Panc1 (cell line): Measurements from ENCODE around the gene ZNF44. TPM values are rescaled to one million over a fixed set of nuclear protein-coding genes. Genes with fewer than 3 reads are reported as not detected.

Source experiments
- ATAC-seq: fragments of 200-7000 bp; cut with Tn5 transposase; 2 replicates; pipeline ENCODE4 v1.9.1; 2020; ENCODE audit warnings: mild to moderate bottlenecking, moderate library complexity
- BruUV-seq: library from RNA; stranded (reverse); fragments of 400-500 nt; replicated peaks from 2 replicates; lab custom pipeline; 2021; lab: Mats Ljungman, UMichigan
- CTCF ChIA-PET: fragments of 300-600 bp; sonication (Branson Sonifier 250); formaldehyde crosslinking; loops from one replicate; lab custom pipeline; 2022; ENCODE audit warnings: antibody characterized with exemption; lab: Charles Lee
- POLR2A ChIA-PET: fragments of 300-600 bp; sonication (Branson Sonifier 250); formaldehyde crosslinking; loops from one replicate; lab custom pipeline; 2022; ENCODE audit warnings: antibody characterized with exemption; lab: Charles Lee
- DNase-seq: peaks from one replicate; pipeline ENCODE4 v3.0.0-alpha.2; 2010; ENCODE audit warnings: low read depth, low spot score
- H3K27ac ChIP-seq: 2 replicates; pipeline ENCODE4 v1.5.1; 2011; ENCODE audit warnings: mild to moderate bottlenecking, low read length, inconsistent platforms
- H3K27me3 ChIP-seq: fragments of 200-500 bp; sonication (Bioruptor generic); 2 replicates; pipeline ENCODE4 v1.6.0; 2014; ENCODE audit warnings: low read length, inconsistent platforms; ENCODE audit not compliant: control insufficient read depth, insufficient read depth
- H3K36me3 ChIP-seq: fragments of 200-500 bp; sonication (Bioruptor generic); 2 replicates; pipeline ENCODE4 v1.5.1; 2014; ENCODE audit warnings: inconsistent platforms, mild to moderate bottlenecking, low read length, moderate library complexity; ENCODE audit not compliant: control insufficient read depth, insufficient read depth
- H3K4me1 ChIP-seq: 2 replicates; pipeline ENCODE4 v1.5.1; 2011; ENCODE audit warnings: inconsistent platforms, mild to moderate bottlenecking, low read length, moderate library complexity; ENCODE audit not compliant: control insufficient read depth, insufficient read depth
- H3K4me3 ChIP-seq, 2 experiments: 2 replicates each; pipeline ENCODE4 v1.5.1; 2011 to 2012; ENCODE audit warnings: low read depth in 2 of 2, low read length in 2 of 2, mild to moderate bottlenecking in 2 of 2, inconsistent platforms in 1 of 2, moderate library complexity in 1 of 2
- H3K9me3 ChIP-seq: fragments of 200-500 bp; sonication (Bioruptor generic); 2 replicates; pipeline ENCODE4 v1.5.1; 2014; ENCODE audit warnings: low read depth, mild to moderate bottlenecking, inconsistent platforms, low read length, moderate library complexity; ENCODE audit not compliant: control insufficient read depth, insufficient read depth
- SIN3A ChIP-seq: IDR thresholded peaks from 2 replicates; pipeline ENCODE4 v1.6.1; 2012; ENCODE audit warnings: low read depth, mild to moderate bottlenecking, low read length, moderate library complexity, borderline replicate concordance; ENCODE audit not compliant: insufficient read depth
- TCF7L2 ChIP-seq: IDR thresholded peaks from 2 replicates; pipeline ENCODE4 v1.6.1; 2011; ENCODE audit warnings: mild to moderate bottlenecking, low read depth, low read length, inconsistent platforms
- in situ Hi-C: cut with HindIII; loops from 2 replicates; pipeline ENCODE4 v1.10.0; 2016; ENCODE audit warnings: low sequenced_read_pairs, low pct_unique_long_range_greater_than_20kb
- intact Hi-C: fragments of 100-400 bp; cut with micrococcal nuclease; formaldehyde crosslinking; loops from one replicate; pipeline ENCODE4 v1.10.0; 2022; ENCODE audit not compliant: unreplicated experiment
- total RNA-seq: library from RNA; stranded (reverse); gene quantifications from one replicate; pipeline ENCODE4 v1.2.1, GENCODE V29; 2021; ENCODE audit not compliant: unreplicated experiment
- TF ChIP-seq, protein P1 (sequence below): fragments of 450-650 bp; IDR thresholded peaks from 2 replicates; pipeline ENCODE4 v1.5.1; 2017; ENCODE audit warnings: mild to moderate bottlenecking
- TF ChIP-seq, protein P2 (sequence below), 2 experiments: IDR thresholded peaks; 2 replicates each; pipeline ENCODE4 v1.6.1; 2011 to 2012; ENCODE audit warnings: low read depth in 2 of 2, control low read depth in 1 of 2, low read length in 1 of 2, mild to moderate bottlenecking in 1 of 2, moderate library complexity in 1 of 2; ENCODE audit not compliant: insufficient read depth in 1 of 2

The ZNF44 gene
- total RNA-seq, 1 experiment from 2014 or later: 5.0 TPM

DNA sequence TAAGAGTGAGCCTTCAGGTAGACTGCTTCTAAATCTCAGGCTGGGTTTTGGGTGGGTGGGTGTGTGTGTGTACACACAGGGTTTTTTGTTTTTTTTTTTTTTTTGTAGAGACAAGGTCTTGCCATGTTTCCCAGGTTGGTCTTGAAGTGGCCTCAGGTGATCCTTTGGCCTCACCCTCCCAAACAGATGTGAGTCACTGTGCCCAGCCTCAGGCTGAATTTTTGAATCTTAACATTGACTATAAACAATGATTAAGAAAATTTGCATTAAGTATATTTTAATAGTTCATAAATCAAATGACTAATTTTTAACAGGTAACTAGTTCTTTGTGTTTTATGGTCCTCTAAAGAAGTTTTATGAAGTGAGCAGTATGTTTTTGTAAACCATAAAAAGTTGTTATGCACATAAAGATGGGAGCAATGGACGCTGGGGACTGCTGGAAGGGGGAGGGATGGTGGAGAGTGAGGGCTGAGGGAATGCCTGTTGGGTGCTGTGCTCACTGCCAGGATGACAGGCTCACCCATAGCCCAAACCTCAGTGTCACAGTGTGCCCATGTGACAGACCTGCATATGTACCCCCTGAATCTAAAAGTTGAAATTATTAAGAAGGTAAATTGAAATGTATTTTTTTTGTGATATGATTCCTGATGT is 71.6 kb downstream of the ZNF44 start:
- TF ChIP-seq, protein P1, sequence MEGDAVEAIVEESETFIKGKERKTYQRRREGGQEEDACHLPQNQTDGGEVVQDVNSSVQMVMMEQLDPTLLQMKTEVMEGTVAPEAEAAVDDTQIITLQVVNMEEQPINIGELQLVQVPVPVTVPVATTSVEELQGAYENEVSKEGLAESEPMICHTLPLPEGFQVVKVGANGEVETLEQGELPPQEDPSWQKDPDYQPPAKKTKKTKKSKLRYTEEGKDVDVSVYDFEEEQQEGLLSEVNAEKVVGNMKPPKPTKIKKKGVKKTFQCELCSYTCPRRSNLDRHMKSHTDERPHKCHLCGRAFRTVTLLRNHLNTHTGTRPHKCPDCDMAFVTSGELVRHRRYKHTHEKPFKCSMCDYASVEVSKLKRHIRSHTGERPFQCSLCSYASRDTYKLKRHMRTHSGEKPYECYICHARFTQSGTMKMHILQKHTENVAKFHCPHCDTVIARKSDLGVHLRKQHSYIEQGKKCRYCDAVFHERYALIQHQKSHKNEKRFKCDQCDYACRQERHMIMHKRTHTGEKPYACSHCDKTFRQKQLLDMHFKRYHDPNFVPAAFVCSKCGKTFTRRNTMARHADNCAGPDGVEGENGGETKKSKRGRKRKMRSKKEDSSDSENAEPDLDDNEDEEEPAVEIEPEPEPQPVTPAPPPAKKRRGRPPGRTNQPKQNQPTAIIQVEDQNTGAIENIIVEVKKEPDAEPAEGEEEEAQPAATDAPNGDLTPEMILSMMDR: no peak
- TF ChIP-seq, protein P2, sequence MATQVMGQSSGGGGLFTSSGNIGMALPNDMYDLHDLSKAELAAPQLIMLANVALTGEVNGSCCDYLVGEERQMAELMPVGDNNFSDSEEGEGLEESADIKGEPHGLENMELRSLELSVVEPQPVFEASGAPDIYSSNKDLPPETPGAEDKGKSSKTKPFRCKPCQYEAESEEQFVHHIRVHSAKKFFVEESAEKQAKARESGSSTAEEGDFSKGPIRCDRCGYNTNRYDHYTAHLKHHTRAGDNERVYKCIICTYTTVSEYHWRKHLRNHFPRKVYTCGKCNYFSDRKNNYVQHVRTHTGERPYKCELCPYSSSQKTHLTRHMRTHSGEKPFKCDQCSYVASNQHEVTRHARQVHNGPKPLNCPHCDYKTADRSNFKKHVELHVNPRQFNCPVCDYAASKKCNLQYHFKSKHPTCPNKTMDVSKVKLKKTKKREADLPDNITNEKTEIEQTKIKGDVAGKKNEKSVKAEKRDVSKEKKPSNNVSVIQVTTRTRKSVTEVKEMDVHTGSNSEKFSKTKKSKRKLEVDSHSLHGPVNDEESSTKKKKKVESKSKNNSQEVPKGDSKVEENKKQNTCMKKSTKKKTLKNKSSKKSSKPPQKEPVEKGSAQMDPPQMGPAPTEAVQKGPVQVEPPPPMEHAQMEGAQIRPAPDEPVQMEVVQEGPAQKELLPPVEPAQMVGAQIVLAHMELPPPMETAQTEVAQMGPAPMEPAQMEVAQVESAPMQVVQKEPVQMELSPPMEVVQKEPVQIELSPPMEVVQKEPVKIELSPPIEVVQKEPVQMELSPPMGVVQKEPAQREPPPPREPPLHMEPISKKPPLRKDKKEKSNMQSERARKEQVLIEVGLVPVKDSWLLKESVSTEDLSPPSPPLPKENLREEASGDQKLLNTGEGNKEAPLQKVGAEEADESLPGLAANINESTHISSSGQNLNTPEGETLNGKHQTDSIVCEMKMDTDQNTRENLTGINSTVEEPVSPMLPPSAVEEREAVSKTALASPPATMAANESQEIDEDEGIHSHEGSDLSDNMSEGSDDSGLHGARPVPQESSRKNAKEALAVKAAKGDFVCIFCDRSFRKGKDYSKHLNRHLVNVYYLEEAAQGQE (IDR thresholded peaks at IDR 0.05; ENCODE audit: insufficient read depth in 1 of 2, low read depth in 2 of 2, low read length in 1 of 2): no peak
- TF ChIP-seq TCF7L2 (no peak), SIN3A (no peak)
- ATAC-seq (no peak), DNase-seq (no peak)
- BruUV-seq: no TSS peak
- no peaks in the 10 kb centered on the region for H3K4me1 ChIP-seq
- no peak overlapping the region for H3K27ac ChIP-seq
- no peaks in the 10 kb centered on the region for H3K27me3 ChIP-seq
- no peak overlapping the region for H3K4me3 ChIP-seq
- H3K36me3 ChIP-seq: no peaks in the 10 kb centered on the region
- intact Hi-C loops: no loop called here
- CTCF ChIA-PET: no interaction called here
- H3K9me3 ChIP-seq: peaks cover 5% of the 10 kb centered on the region; the same call in 1 of the 2 replicates
- POLR2A ChIA-PET: no interaction called here
- in situ Hi-C loops: no loop called here

Other genes with a start within 250 kb of the ZNF44 start
- gene ZNF878, start 241.9 kb downstream of the ZNF44 start, total RNA-seq: 2.1 TPM
- 8.6 TPM for gene ZNF844, start 230.2 kb downstream of the ZNF44 start, total RNA-seq
- gene ZNF20, start 154.5 kb downstream of the ZNF44 start, total RNA-seq: 4.9 TPM
- 7.9 TPM for gene ZNF625, start 138.1 kb downstream of the ZNF44 start, total RNA-seq
- gene ZNF136, start 131.8 kb downstream of the ZNF44 start, total RNA-seq: 4.6 TPM
- 2.2 TPM for gene ZNF563, start 38.8 kb upstream of the ZNF44 start, total RNA-seq
- 2.5 TPM for gene ZNF442, start 70.8 kb upstream of the ZNF44 start, total RNA-seq
- gene ZNF799, start 106.4 kb upstream of the ZNF44 start, total RNA-seq: 4.5 TPM
- gene ZNF443, start 146.1 kb upstream of the ZNF44 start, total RNA-seq: 6.0 TPM
- 4.0 TPM for gene ZNF709, start 189.9 kb upstream of the ZNF44 start, total RNA-seq